CD4-positive, alpha-beta T cell (primary cell): ENCODE data around the gene RAB7B. TPM values are rescaled to one million over a fixed set of nuclear protein-coding genes. Genes with fewer than 3 reads are reported as not detected.

Experiments
- ATAC-seq: fragments of 200-7000 bp; cut with Tn5 transposase; one replicate; pipeline ENCODE4 v1.10.0; 2022; ENCODE audit warnings: mild to moderate bottlenecking; ENCODE audit not compliant: poor library complexity
- CTCF ChIA-PET: fragments of 350-600 bp; sonication (Branson Sonifier 250); formaldehyde crosslinking; loops from one replicate; lab custom pipeline; 2021; ENCODE audit warnings: antibody characterized with exemption, inconsistent platforms; lab: Charles Lee
- POLR2A ChIA-PET: fragments of 350-600 bp; sonication (Branson Sonifier 250); formaldehyde crosslinking; loops from one replicate; lab custom pipeline; 2021; ENCODE audit warnings: antibody characterized with exemption, inconsistent platforms; lab: Charles Lee
- DNase-seq, 14 experiments: peaks; one replicate each; pipeline ENCODE4 v3.0.0-alpha.2; 2013 to 2020; ENCODE audit warnings: mixed read lengths in 2 of 14
- H3K27ac ChIP-seq, 2 donors: one replicate each; pipeline versions ENCODE4 v1.5.1 to v1.7.0; 2013; ENCODE audit warnings: low read length in 2 of 2, low read depth in 1 of 2, mild to moderate bottlenecking in 1 of 2
- H3K27me3 ChIP-seq, 2 experiments: 1 replicate in 1 of 2; 2 replicates in 1 of 2; pipeline versions ENCODE4 v1.6.1 to v1.7.0; 2013; ENCODE audit warnings: low read length in 2 of 2, control low read depth in 1 of 2, mild to moderate bottlenecking in 1 of 2, moderate library complexity in 1 of 2; ENCODE audit not compliant: insufficient read depth in 2 of 2, control insufficient read depth in 1 of 2
- H3K36me3 ChIP-seq: one replicate; pipeline ENCODE4 v1.6.1; 2013; ENCODE audit warnings: low read length, control low read depth; ENCODE audit not compliant: insufficient read depth
- H3K4me1 ChIP-seq: one replicate; pipeline ENCODE4 v1.6.1; 2013; ENCODE audit warnings: low read length, control low read depth; ENCODE audit not compliant: insufficient read depth
- H3K4me3 ChIP-seq: one replicate; pipeline ENCODE4 v1.5.1; 2013; ENCODE audit warnings: mild to moderate bottlenecking, low read length, moderate library complexity
- H3K9me3 ChIP-seq, 2 experiments: 1 replicate in 1 of 2; 2 replicates in 1 of 2; pipeline versions ENCODE4 v1.6.1 to v1.7.0; 2013; ENCODE audit warnings: low read length in 2 of 2, mild to moderate bottlenecking in 2 of 2, control low read depth in 1 of 2, moderate library complexity in 1 of 2; ENCODE audit not compliant: control insufficient read depth in 1 of 2, insufficient read depth in 1 of 2
- H3K27ac Mint-ChIP-seq: one replicate; pipeline ENCODE4 v1.8.0; 2020; ENCODE audit warnings: mixed read lengths
- H3K27me3 Mint-ChIP-seq: one replicate; pipeline ENCODE4 v1.8.0; 2021; ENCODE audit warnings: mixed read lengths
- H3K36me3 Mint-ChIP-seq: one replicate; pipeline ENCODE4 v1.8.0; 2021; ENCODE audit warnings: low read depth, mixed read lengths
- H3K4me1 Mint-ChIP-seq: one replicate; pipeline ENCODE4 v1.8.0; 2021; ENCODE audit warnings: low read depth, mixed read lengths
- H3K4me3 Mint-ChIP-seq: one replicate; pipeline ENCODE4 v1.8.0; 2020; ENCODE audit warnings: mild to moderate bottlenecking, mixed read lengths
- H3K9me3 Mint-ChIP-seq: one replicate; pipeline ENCODE4 v1.8.0; 2020; ENCODE audit warnings: mixed read lengths
- CTCF ChIP-seq: fragments of 200-600 bp; IDR thresholded peaks from one replicate; pipeline ENCODE4 v1.8.0; 2022; ENCODE audit warnings: antibody characterized with exemption, mild to moderate bottlenecking
- intact Hi-C, 2 experiments: fragments of 100-400 bp; cut with DNase I in 1 of 2; cut with micrococcal nuclease in 1 of 2; formaldehyde crosslinking; loops; one replicate each; pipeline versions ENCODE4 v1.15.1 to v1.9.0; 2023 to 2025; cut with DNase I, micrococcal nuclease
- total RNA-seq, 174 experiments: library from RNA in 2 of 174; stranded (reverse) in 2 of 174; gene quantifications; one replicate each; pipeline ENCODE4 v1.2.3 and lab custom pipeline; 2021 to 2026

Gene RAB7B
- total RNA-seq, 2 experiments from 2014 or later = 0.08 TPM; not detected in 1

GRCh38 chr1:205975387-205975998, 27.7 kb downstream of the RAB7B start:
- H3K27ac Mint-ChIP-seq = no peak overlapping the region
- POLR2A ChIA-PET = no interaction called here
- no peaks in the 10 kb centered on the region for H3K27me3 ChIP-seq
- H3K4me3 Mint-ChIP-seq = no peak overlapping the region
- H3K9me3 Mint-ChIP-seq = no peaks in the 10 kb centered on the region
- intact Hi-C loops = loop anchor here (5.0 to 10.0 kb wide), 4 partner anchors 132 to 448 kb away; no protein-coding TSS in a partner anchor
- H3K27ac ChIP-seq = no peak overlapping the region
- no peak for DNase-seq
- TF ChIP-seq CTCF = no peak
- H3K27me3 Mint-ChIP-seq = peaks cover 4% of the 10 kb centered on the region
- H3K4me1 Mint-ChIP-seq = no peaks in the 10 kb centered on the region
- no peaks in the 10 kb centered on the region for H3K9me3 ChIP-seq
- no peaks in the 10 kb centered on the region for H3K36me3 ChIP-seq
- no peaks in the 10 kb centered on the region for H3K4me1 ChIP-seq
- CTCF ChIA-PET = no interaction called here
- no peak overlapping the region for H3K4me3 ChIP-seq
- ATAC-seq = no peak
- no peaks in the 10 kb centered on the region for H3K36me3 Mint-ChIP-seq

- H3K36me3 ChIP-seq = no peaks in the 10 kb centered on the region
- Mint-ChIP-seq H3K4me3 (no peak overlapping the region), H3K27me3 (peaks cover 4% of the 10 kb centered on the region), H3K27ac (no peak overlapping the region), H3K9me3 (no peaks in the 10 kb centered on the region), H3K36me3 (no peaks in the 10 kb centered on the region), H3K4me1 (no peaks in the 10 kb centered on the region)
- H3K27me3 ChIP-seq = no peaks in the 10 kb centered on the region
- no peak for TF ChIP-seq CTCF
- ATAC-seq = no peak
- H3K27ac ChIP-seq = no peak overlapping the region
- no peak overlapping the region for H3K4me3 ChIP-seq
- no peaks in the 10 kb centered on the region for H3K4me1 ChIP-seq
- no peak for DNase-seq
- H3K9me3 ChIP-seq = no peaks in the 10 kb centered on the region
- ChIA-PET POLR2A (no interaction called here), CTCF (no interaction called here)
- intact Hi-C loops = loop anchor here (5.0 to 10.0 kb wide), 4 partner anchors 133 to 447 kb away; no protein-coding TSS in a partner anchor
These were observed 28.5 kb downstream of the RAB7B start for GRCh38 chr1:205974712-205975111.

GRCh38 chr1:205973377-205974232, 29.6 kb downstream of the RAB7B start:
- DNase-seq = no peak
- H3K4me1 ChIP-seq = no peaks in the 10 kb centered on the region
- H3K27ac Mint-ChIP-seq = no peak overlapping the region
- H3K4me3 Mint-ChIP-seq = no peak overlapping the region
- no peaks in the 10 kb centered on the region for H3K4me1 Mint-ChIP-seq
- no peaks in the 10 kb centered on the region for H3K9me3 ChIP-seq
- ATAC-seq = no peak
- H3K36me3 ChIP-seq = no peaks in the 10 kb centered on the region
- ChIA-PET POLR2A (no interaction called here), CTCF (no interaction called here)
- no peaks in the 10 kb centered on the region for H3K9me3 Mint-ChIP-seq
- intact Hi-C loops = loop anchor here in 1 of 2 experiments (10.0 kb wide), 1 partner anchor 379 kb away; no protein-coding TSS in a partner anchor
- no peak overlapping the region for H3K27ac ChIP-seq
- H3K27me3 Mint-ChIP-seq = peaks cover 4% of the 10 kb centered on the region
- no peak for TF ChIP-seq CTCF
- no peaks in the 10 kb centered on the region for H3K27me3 ChIP-seq
- no peaks in the 10 kb centered on the region for H3K36me3 Mint-ChIP-seq
- no peak overlapping the region for H3K4me3 ChIP-seq
